ENCODE measurements around the gene GPLD1. TPM values are rescaled to one million over a fixed set of nuclear protein-coding genes. Genes with fewer than 3 reads are reported as not detected.

GPLD1 gene
- total and polyA plus RNA-seq, 9 of the 15 experiments (the other 6 are each of a cell fraction or from before 2014, with no cell fraction given), result 0.11 to 1.3 (median 0.82) TPM

- TF ChIP-seq, protein P1, sequence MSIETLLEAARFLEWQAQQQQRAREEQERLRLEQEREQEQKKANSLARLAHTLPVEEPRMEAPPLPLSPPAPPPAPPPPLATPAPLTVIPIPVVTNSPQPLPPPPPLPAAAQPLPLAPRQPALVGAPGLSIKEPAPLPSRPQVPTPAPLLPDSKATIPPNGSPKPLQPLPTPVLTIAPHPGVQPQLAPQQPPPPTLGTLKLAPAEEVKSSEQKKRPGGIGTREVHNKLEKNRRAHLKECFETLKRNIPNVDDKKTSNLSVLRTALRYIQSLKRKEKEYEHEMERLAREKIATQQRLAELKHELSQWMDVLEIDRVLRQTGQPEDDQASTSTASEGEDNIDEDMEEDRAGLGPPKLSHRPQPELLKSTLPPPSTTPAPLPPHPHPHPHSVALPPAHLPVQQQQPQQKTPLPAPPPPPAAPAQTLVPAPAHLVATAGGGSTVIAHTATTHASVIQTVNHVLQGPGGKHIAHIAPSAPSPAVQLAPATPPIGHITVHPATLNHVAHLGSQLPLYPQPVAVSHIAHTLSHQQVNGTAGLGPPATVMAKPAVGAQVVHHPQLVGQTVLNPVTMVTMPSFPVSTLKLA (conservative IDR thresholded peaks at IDR 0.05), result no peak
- TF ChIP-seq FOXP1 (CRISPR knock-in tag; IDR thresholded peaks at IDR 0.05), result no peak
Measured at GRCh38 chr6:24408719-24409410, 80.5 kb downstream of the GPLD1 start (continued).

DNA sequence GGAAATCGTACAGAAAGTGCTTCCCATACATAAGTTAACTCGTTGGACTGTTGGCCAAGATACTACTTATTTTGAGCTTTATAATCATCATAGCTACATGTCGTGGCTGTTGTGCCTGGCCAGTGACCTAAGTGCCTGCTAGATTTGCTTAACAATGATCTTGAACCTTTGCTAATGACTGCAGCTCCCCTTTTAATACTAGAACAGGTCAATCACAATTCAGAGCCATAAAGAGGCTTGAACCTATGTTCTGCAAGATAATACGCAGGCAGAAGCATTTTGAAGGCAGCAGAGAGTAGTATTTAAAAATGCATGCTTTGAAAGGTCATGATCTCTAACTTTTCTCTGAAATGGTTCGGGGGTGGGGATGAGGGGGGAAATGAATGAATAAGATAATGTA is 84.1 kb downstream of the GPLD1 start:
- FAIRE-seq, result no peak
- CTCF ChIA-PET (ENCODE audit: low intra/inter-chr PET ratio), result interaction anchor here (0.7 kb wide), 1 partner anchor 54 kb away, joined by 4 read pairs; no protein-coding TSS in a partner anchor
- H3K9ac ChIP-seq (ENCODE audit: insufficient read depth in 1 of 2, low read depth in 2 of 2, low read length in 2 of 2), result 0 out of 4 replicates have a peak overlapping the region, but pooled peaks of 1 of the 2 experiments have one; percentile 84
- H4K20me1 ChIP-seq (replicated peaks; ENCODE audit: control insufficient read depth, insufficient read depth, low read length), result no peaks in the 10 kb centered on the region
- BruUV-seq (replicated peaks), result no TSS peak
- 61% methylated on average over 5 of the region's 5 CpGs for WGBS (ENCODE audit: insufficient coverage, low coverage, missing lambda C conversion rate)
- in situ Hi-C loops (cut with MboI) (no loop called here), intact Hi-C loops (cut with micrococcal nuclease) (no loop called here)
- peak overlapping the region; percentile 20; the same call in 2 of the 3 replicates for H3K27ac ChIP-seq (ENCODE audit: extremely low read depth, low read depth, low read length)
- H3K9me3 ChIP-seq (replicated peaks; ENCODE audit: control insufficient read depth, insufficient read depth, low read depth, low read length), result no peaks in the 10 kb centered on the region
- peaks cover 68% of the 10 kb centered on the region for H3K79me2 ChIP-seq (ENCODE audit: control insufficient read depth, insufficient read depth, low read length)
- H3K4me2 ChIP-seq (ENCODE audit: insufficient read depth, low read length), result 0 out of 2 replicates have a peak overlapping the region, but pooled peaks have one; percentile 11
- H2AFZ ChIP-seq (ENCODE audit: low read depth, low read length), result no peak overlapping the region
- no peaks in the 10 kb centered on the region for H3K27me3 ChIP-seq (ENCODE audit: control insufficient read depth in 2 of 2, insufficient read depth in 2 of 2, low read length in 2 of 2)
- TF ChIP-seq BHLHE40 (IDR thresholded peaks at IDR 0.05; ENCODE audit: low read length), result no peak
- TF ChIP-seq HNRNPUL1 (IDR thresholded peaks at IDR 0.05; ENCODE audit: low read length), result no peak
- no peak for TF ChIP-seq SPI1 (IDR thresholded peaks at IDR 0.05; ENCODE audit: borderline replicate concordance, low read depth, low read length)
- POLR2A ChIA-PET, result interaction anchor here (1.0 kb wide), 1 partner anchor 10 kb away, joined by 3 read pairs; no protein-coding TSS in a partner anchor
- no peaks in the 10 kb centered on the region for H3K9me1 ChIP-seq (ENCODE audit: control insufficient read depth, insufficient read depth, low read length)
- no peak for ATAC-seq
- peaks cover 56% of the 10 kb centered on the region for H3K36me3 ChIP-seq (ENCODE audit: control insufficient read depth, insufficient read depth, low read length)
- no peak for DNase-seq (ENCODE audit: extremely low read depth in 1 of 4, low spot score in 3 of 4)
- H3K4me1 ChIP-seq (replicated peaks in 1 of 2; ENCODE audit: control insufficient read depth in 2 of 2, insufficient read depth in 2 of 2, low read length in 2 of 2), result peaks cover 13 to 15% of the 10 kb centered on the region in 2 experiments; a peak in 4 of 5 replicates
- no peak overlapping the region for H3K4me3 ChIP-seq
